ENCODE data around the gene KCNT2. TPM values are rescaled to one million over a fixed set of nuclear protein-coding genes. Genes with fewer than 3 reads are reported as not detected.

Gene KCNT2
- total RNA-seq, 1 donor from 2014 or later: 1.0 TPM

DNA sequence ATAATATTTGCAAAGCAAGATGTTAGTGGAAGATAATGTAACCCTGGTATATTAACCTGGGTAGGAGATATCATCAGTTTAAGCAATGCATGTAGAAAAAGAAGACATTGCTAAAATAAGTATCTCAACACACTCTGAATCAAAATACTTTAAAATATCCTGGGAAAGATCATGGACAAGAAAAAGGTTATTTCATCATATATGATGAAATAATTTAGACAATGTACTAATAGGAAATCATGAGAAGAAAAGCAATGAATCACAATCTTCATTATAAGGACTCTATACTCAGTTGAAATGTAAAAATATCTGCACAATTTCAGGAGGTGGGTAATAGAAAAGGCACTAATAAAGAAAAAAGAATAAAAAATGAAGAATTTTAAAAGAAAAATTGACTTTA lies 158.8 kb downstream of the KCNT2 start:
- DNase-seq (ENCODE audit: low read depth): no peak

DNA sequence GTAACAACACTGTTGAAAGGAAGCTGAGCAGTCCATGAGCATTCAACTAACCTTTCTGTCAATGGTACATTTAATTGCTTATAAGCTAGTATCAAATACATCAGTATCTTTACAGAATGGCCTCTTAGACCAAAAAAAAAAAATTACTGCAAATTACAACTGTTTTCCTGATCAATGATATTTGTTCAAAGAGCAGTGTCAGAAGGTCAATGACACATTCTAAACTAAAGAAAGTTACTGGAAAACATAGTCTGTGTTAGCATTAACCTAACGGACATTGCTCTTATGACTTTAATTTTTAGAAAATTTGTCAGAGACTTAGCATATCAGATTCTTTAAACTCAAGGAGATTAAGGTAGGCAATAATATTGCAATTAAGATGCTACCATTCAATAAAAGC lies 162.5 kb downstream of the KCNT2 start:
- DNase-seq (ENCODE audit: low read depth): no peak

DNA sequence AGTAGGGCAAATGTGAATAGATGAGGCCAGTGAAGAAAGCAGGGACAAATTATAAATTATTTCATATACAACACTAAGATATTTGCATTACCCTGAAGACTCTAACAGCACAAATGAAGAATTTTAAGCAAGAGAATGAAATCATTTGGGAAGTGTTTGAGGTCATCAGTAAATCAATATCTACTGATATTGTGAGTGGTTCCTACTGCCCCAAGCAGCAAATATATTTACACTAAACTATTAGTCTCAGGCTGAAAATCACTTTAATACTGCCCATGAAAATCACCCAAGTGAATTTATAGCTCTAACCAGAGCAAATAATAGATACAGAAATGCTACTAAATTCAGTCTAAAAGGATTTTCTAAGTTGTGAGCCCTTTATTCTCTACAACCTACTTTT lies 163.6 kb downstream of the KCNT2 start:
- DNase-seq (ENCODE audit: low read depth): no peak

DNA sequence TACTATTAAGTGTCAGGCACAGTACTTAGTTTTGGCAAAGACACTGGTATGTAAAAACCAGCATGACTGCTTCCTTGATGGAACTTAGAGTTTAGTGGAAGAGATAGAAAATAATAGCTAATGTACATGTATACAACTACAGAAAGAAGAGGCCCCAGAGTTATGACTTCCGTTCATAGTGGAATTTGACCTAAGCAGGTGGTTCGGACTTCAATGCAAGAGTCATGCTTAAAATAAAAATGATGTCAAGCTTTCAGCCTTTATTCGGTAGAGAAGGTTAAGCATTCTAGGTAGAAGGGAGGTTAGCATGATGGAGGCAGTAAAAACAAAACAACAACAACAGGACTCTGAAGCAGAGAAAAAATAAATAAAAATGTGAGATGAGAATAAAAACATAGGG lies 165.9 kb downstream of the KCNT2 start:
- no peak for DNase-seq (ENCODE audit: low read depth)

DNA sequence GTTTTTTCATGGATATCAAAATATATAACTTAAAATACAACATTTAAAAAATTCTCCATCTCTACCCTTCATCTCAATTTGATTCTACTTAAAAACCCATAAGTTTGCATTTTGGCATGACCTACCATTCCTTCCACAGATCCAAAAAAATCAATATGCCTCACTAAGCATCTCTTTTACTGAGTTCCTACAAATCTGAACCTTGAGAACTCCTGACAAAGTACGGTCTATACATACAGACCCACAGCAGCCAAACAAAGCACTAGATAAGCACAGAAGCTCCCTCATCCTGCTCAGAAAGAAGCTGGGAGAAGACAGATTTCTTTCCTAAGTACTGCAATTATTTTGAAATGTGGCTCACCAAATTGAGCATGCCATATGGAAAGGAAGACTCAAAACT lies 167.5 kb downstream of the KCNT2 start:
- DNase-seq (ENCODE audit: low read depth): no peak

DNA sequence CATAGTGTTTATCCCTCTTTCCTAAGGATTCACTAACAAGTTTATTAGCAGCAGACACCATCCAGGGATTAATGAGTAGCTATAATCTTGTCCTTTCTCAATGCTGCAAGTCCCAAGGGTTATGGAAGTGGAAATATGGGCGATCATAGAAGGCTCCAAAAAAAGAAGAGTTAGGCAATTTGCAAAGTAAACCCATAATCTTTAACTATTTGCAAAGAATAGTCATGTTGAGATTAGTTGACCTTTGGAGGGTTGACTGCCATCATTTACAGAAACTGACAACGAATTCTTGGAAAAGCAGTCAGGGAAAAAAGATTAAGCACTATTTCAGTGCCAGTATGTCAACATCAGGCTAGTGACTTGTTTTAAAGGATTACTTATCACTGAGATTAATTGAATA lies 169.9 kb downstream of the KCNT2 start:
- peak; percentile 94 for DNase-seq (ENCODE audit: low read depth)

DNA sequence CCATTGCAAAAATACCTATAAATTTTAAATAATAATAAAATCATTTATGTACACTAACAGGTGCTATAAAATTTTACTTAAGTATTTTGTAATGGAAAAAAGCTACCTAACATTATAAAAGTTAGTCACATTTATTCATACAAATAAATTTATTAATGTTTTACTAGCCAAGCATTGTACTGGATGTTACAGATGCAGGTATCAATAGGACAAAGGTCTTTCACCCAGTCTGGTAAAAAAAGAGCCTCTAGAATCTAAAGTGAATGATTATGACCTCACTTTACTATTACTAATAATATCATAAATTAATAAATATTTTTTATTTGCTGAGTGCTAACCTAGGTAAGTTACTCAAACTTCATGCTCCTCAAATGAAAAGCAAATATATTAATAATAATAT lies 170.6 kb downstream of the KCNT2 start:
- DNase-seq (ENCODE audit: low read depth): no peak

DNA sequence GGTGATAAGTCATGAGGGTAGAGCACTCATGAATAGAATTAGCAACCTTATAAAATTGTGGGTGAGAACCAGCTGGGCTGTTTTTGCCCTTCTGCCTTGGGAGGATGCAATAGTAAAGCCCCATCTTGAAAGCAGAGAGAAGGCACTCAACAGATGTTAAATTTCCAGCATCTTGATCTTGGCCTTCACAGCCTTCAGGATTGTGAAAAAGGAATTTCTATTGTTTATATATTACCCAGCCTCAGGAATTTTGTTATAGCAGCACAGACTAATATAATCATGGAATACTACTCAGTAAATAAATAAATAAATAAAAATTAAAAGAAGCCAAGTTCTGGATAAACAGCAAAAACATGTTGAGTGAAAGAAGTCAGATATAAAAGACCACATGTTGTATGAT lies 175.2 kb downstream of the KCNT2 start:
- DNase-seq (ENCODE audit: low read depth): no peak

DNA sequence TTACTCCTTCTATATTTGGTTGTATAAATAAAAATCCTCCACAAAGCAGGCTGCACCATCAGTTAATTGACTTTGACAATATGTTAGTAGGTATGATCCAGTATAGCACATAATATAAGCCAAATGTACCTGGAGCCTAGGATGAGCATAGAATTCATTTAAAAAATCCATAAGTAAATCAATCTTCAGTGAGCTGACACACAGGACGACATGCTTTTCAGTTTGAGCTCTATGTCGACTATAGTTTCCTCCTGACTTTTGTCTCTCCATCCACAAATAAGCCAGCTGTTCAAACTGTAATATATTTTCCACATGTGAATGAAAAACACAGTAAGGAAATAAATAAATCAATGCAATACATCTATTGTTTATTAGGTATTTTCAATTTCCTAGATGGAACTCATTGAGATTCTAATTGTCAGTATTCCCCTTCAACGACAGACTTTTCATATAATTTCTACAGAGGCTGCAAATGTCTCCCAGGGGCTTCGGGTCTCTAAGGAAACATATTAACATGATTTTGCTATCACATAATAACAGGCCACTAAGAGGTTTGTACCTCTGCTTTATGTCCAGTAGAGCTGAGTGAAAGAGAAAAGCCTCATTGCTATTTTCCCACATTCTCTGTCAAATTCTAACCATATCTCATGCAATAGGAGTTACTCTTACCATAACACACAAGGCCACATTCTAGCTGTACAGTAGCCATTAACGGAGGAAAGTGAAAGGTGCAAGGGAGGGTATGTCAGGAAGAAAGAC lies 180.1 kb downstream of the KCNT2 start:
- DNase-seq (ENCODE audit: low read depth): no peak

DNA sequence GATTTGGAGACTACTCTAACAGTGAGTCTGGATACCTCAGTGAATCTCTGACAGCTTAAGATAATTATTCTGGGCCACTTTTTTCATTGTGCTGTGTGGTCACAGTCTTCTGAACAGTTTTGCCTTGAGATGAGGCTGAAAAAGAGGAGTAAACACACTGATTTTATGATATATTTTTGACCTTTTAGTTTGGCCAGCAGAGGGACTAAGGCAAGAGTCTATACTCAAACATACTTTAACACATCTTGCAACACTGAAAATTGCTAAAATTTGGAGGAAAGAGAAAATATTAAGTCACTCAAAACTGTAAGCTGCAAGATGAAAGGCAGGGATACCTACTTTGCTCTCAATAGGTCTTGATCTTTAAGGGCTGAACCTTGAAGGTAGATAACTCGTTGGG lies 182.7 kb downstream of the KCNT2 start:
- DNase-seq (ENCODE audit: low read depth): no peak

DNA sequence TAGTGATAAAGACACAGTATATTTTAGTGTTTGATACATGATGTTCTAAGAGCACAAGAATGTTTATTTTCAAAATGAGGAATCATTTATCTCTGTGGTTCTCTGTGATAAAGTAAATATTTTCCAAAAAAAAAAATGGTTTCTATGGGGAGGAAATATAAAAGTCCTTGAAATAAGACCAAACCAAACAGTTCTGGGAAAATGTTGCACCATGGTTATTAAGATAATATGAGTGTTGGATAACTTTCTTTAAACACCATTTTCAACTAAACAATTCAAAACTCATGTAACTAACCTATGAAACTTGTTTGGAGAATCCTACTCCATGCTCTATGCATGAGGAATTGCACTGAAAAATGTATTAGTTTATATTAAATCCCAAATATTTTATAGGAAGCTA lies 184.6 kb downstream of the KCNT2 start:
- no peak for DNase-seq (ENCODE audit: low read depth)

DNA sequence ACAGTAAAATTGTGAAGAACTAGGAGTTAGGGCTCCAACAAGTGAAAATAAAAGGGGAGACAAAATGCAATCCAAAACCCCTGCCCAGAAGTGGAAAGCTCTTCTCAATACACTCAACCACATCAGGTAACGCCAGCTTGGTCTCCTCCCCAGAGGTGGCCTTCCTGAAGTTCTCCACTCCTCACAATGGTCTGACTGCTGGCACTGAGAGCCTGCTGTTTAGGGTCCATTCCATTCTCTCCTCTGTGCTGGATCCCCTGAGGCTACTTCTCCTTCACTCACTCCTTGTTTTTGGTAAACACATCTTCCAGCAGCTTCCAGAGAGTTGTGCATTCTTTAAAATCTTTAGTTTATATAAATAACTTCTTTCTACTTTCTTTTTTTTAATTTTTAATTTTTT lies 189.5 kb downstream of the KCNT2 start:
- DNase-seq (ENCODE audit: low read depth): no peak

DNA sequence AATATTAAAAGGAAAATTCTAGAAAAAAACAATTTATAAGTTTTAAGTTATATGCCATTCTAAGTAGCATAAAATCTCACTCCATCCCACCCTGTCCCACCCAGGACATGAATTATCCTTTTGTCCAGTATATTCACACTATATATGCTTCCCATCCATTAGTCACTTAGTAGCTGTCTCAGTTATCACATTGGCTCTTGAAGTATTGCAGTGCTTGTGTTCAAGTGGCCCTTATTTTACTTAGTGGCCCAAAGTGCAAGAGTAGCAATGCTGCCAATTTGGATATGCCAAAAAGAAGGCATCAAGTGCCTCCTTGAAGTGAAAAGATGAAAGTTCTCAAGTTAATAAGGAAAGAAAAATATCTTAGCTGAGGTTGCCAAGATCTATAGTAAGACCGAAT lies 192.3 kb downstream of the KCNT2 start:
- DNase-seq (ENCODE audit: low read depth): no peak

DNA sequence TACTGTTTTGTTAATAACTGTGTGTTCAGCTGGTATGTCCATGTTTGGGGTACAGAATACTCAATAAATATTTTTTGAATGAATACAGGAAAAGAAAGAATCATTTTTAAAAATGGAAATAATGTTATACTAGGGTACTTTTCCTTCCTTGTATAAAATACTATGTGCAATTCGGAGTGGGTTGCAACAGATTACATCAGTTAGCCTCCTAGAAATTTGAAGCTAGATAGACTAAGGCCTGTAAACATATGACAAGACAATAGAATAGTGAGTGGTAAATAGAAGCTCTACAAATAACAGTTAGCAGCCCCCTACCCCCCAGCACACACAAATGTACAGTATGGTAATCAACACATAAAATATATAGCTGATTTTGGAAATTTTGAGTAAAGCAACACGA lies 195.9 kb downstream of the KCNT2 start:
- DNase-seq (ENCODE audit: low read depth): no peak

DNA sequence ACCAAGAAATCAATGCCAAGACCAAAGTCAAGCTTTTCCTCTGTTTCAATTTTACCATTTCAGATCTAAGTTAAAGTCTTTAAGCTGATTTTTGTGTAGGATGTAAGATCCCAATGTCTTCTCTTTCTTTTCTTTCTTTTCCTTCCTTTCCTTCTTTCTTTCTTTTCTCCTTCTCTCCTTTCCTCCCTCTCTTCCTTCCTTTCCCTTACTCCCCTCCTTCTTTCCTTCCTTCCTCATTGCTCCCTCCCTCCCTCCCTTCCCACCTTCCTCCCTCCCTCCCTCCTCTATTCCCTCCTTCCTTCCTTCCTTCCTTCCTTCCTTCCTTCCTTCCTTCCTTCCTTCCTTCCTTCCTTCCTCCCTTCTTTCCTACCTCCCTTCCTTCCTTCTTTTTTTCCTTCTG lies 197.5 kb downstream of the KCNT2 start:
- no peak for DNase-seq (ENCODE audit: low read depth)

DNA sequence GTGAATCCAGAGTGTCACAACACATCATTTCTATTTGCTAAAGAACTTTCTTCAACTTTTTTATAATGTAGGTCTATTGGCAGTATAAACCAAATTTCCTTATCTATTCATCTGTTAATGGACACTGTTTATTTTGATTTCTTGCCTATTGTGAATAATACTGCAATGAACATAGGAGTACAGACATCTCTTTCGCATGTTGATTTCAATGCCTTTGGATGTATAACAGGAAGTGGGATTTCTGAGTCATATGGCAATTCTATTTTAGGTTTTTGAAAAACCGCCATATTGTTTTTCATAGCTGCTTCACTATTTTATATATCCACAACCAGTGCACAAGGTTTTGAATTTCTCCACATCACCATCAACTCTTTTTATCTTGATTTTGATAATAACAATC lies 198.7 kb downstream of the KCNT2 start:
- no peak for DNase-seq (ENCODE audit: low read depth)

DNA sequence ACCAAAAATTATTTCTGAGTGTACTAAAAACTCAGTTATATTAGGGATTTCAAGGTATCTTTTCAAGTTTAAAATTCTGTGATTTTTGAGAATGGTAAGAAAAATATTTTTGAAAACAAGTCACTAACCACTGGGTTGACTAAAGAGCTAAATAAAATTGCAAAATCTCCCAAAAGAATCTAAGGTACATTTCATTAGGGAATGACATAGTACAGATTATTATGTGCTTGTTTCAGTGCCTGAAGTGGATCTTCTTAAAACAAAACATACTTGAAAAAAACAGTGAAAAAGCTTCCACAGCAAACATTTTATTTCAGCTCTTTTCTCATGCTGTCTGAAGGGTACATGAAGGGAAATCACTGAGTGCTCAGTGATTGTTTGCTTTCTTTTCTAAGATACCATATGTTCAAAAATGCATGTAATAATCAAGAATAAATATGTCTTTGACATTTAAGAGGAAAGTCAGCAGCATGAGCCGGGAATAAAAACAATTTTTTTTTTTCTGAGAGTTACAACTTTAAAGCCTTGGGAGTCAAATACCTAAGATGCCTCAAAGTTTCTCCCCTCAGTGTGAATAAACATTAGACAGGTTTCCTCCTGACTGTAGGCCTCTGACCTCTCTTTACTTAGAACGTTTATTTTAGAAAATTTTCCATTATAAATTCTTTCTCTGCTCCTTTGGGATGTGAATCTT lies 200.7 kb downstream of the KCNT2 start:
- DNase-seq (ENCODE audit: low read depth): peak; percentile 82

DNA sequence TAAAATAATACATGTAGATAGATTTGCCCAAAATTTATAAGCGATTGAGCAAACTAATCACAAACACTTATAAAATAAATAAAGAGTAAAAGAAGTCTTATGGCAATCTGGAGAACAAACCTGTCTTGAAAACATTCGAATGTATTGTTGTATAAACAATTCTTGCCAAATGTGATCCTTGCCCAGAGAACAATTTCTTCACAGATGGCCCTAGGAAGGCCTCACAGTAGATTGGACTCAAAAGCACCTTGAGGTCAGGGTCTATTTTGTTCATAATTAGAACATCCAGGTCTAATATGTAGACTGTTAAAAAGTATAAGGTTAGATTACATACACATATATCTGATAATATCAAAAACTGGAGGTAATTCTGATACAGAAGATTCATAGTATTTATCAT lies 202.4 kb downstream of the KCNT2 start:
- no peak for DNase-seq (ENCODE audit: low read depth)

DNA sequence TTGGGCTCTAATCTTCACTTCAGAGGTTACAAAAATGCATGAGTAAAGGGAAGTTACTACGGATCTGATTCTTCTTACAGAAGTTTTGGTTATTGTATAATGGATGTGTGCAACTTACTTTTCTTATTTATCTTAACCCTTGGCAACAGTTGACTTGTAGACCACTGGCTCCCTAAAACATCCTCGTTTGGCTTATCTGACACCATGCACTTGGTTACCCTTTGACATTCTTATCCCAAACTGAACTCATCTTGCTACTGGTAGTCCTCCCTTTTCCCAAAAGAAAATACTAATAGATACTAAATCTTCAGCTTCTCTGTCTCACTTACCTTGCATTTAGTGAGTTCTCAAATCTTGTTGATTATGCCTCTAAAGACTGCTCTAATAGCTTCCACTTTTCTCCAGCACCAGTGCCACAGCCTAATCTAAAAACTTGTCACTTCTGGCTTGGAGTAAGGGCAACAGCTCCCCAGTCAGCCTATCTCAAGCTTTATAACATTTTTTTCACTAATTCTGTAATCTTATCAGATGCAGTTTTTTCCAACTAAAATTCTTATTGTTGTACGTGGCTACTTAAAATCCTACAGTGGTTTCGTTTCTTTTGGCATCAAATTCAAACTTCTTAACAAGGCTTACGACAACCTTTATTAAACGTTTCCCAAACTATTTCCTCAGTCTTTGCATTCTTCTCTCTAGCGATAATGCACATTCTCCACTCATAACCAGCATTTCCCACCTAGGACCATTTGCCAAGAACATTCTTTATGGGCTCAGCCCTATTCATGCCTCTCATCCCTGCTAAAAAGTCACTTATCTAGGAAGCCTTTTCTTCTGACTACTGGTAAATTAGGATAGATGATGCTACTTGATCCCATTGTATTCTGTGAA lies 204.2 kb downstream of the KCNT2 start:
- DNase-seq (ENCODE audit: low read depth): no peak

DNA sequence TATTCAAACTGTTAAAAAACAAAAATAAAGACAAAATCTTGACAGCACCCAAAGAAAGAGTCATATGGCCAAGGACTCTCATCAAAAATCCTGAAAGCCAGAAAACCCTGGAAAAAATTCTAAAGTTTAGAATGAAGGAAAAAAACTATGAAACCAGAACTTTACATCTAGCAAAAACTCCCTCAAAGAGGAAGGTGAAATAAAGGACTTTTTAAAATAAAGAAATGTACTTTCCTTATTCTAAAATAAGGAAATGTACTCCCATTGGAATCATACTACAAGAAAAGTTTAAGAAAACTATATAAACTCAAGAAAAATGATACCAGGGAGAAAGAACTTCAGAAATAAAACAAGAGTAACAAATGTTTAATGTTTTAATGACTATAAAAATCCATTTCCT lies 206.3 kb downstream of the KCNT2 start:
- DNase-seq (ENCODE audit: low read depth): no peak

DNA sequence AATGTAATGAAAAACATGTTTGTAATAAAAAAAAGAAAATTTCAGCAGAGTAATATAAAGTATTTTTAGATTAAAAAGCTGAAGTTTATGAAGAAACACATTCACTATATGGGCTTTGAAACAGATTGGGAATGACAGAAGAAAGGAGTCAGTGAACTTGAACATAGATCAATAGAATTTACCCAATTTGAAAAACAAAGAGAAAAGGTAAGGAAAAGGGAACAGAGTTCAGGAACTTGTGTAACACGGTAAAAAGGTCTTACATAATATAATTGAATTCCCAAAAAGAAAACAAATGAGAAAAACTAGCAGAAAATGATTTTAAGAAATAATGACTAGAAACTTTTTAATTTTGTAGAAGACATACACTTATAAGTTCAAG lies 206.8 kb downstream of the KCNT2 start:
- no peak for DNase-seq (ENCODE audit: low read depth)
